Right lobe of liver (tissue), 4 donors: Measurements from ENCODE around the gene DHRS1.

ENCODE experiments used
- CTCF ChIP-seq, 4 donors: fragments of 200-600 bp in 3 of 4; fragments of 450-650 bp in 1 of 4; IDR thresholded peaks; one replicate each; pipeline versions ENCODE4 v1.5.1 to v1.8.0; 2016 to 2022; ENCODE audit warnings: antibody characterized with exemption in 4 of 4, mild to moderate bottlenecking in 2 of 4
- POLR2A ChIP-seq: fragments of 450-650 bp; IDR thresholded peaks from one replicate; pipeline ENCODE4 v1.6.1; 2017; ENCODE audit warnings: antibody characterized with exemption, mild to moderate bottlenecking
- donor health status: DM: no; HTN: no; CAD: no.
- donor health status: DM: no; HTN: no; CAD: no.
- donor health status: DM: no; HTN: yes; CAD: no.

GRCh38 chr14:24325963-24326362 lies 26.4 kb upstream of the DHRS1 start:
- no peak for TF ChIP-seq CTCF (IDR thresholded peaks at IDR 0.05)
- no peak for TF ChIP-seq POLR2A
